Stimulated activated CD8-positive, alpha-beta memory T cell treated with anti-CD3 and anti-CD28 coated beads, Interleukin-15, amount 100 ng/mL, for 4 hours (primary cell): ENCODE measurements around the gene ZNHIT1.

Experiments used
- DNase-seq, 2 donors: peaks; one replicate each; pipeline ENCODE4 v3.0.0-alpha.2; 2020; ENCODE audit warnings: low read depth in 2 of 2

The ZNHIT1 gene

DNA sequence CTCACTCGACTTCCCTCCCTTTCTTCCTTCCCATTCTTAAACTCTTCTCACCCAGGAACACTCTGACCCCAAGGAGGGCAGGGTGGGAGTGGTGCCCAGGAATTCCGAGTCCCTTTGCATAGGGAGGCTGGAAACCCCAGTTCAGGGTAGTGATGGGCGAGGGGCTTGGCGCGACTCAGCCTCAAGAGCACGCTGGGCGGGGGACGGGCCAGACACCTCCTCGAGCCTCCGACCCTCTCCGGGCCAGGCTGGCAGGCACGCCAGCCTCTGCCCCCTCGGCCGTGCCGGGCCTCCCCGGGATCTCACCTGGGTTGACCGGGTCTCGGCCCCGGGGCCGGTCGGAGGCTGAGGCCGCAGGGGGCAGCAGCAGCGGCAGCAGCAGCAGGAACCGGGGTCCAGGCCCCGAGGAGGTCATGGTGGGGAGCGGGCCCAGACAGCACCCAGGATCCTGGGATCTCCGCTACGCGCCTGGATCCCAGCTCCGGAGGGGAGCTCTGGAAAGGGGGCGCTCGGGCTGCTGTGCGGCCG, 1.0 kb upstream of the ZNHIT1 start:
- no peak for DNase-seq

DNA sequence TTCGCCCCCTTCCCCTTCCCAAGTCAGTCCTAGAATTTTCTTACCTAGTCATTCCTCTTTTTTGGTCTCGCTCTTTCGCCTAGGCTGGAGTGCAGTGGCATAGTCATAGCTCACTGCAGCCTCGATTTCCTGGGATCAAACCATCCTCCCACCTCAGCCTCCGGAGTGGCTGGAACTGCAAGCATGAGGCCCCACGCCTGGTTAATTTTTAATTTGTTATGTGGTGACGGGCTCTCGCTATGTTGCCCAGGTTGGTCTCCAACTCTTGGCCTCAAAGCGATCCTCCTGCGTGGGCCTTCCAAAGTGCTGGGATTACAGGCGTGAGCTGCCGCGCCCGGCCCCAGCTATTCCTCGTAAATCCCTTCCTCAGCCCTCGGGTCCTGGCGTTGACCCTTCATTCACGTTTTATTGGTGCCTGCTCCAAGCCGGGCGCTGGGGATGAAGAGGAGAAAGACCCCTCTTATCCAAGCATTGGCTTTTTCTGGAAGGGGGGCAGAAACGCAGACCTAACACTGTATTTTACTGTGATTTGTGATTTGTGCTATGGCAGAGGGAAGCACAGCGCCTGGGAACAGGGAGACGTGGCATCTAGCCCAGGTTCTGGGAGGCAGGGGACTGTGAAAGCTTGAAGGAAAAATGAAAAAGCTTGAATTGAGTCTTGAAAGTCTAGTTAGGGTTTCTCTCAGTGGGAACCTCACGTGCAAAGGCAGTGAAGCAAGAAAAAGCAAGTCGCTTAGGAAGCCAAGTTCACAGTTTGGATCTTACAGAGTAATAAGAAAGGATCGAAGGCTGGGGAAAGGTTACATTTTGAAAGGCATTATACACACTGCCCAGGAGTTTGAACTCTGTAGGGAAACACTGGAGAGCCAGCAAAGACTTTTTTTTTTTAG, 516 bp downstream of the ZNHIT1 start:
- no peak for DNase-seq

- no peak for DNase-seq
These were observed 2.3 kb downstream of the ZNHIT1 start for GRCh38 chr7:101220295-101220694.

- DNase-seq, result no peak
These were observed 4.4 kb downstream of the ZNHIT1 start for GRCh38 chr7:101222275-101222830.

GRCh38 chr7:101223528-101223927, 5.6 kb downstream of the ZNHIT1 start:
- no peak for DNase-seq

DNA sequence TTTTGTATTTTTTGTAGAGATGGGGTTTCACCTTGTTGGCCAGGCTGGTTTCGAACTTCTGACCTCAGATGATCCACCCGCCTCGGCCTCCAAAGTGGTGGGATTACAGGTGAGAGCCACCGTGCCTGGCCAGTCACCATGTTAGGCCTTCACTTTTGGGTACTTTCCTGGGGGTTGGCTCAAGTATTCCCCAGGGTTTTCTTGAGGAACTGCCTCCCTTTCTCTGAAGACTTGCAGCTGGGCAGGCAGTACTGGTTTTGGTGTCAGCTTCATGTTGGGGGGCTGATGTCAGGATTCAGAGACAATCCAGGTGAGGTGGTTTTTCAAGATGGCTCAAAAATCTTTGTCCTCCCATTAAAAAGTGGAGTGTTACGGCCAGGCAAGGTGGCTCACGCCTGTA, 7.7 kb downstream of the ZNHIT1 start:
- DNase-seq, result no peak

DNA sequence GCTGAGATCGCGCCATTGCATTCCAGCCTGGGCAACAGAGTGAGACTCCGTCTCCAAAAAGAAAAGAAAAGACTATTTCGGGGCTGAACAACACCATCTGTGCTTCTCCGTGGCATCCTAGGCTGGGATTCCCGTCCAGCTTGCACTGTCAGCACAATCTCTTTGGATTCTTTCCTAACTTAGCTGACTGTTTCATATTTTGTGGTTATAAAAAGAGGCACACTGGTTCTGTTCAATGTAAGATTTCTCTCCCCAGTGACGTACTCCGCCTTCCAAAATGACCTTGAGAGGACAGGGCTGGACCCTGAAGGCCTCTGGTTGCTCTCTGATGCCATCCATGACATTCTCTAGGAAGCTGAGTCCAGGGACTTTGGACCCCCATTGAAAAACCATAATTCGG, 8.8 kb downstream of the ZNHIT1 start:
- DNase-seq, result no peak

GRCh38 chr7:101231644-101232043, 13.7 kb downstream of the ZNHIT1 start:
- DNase-seq, result no peak

DNA sequence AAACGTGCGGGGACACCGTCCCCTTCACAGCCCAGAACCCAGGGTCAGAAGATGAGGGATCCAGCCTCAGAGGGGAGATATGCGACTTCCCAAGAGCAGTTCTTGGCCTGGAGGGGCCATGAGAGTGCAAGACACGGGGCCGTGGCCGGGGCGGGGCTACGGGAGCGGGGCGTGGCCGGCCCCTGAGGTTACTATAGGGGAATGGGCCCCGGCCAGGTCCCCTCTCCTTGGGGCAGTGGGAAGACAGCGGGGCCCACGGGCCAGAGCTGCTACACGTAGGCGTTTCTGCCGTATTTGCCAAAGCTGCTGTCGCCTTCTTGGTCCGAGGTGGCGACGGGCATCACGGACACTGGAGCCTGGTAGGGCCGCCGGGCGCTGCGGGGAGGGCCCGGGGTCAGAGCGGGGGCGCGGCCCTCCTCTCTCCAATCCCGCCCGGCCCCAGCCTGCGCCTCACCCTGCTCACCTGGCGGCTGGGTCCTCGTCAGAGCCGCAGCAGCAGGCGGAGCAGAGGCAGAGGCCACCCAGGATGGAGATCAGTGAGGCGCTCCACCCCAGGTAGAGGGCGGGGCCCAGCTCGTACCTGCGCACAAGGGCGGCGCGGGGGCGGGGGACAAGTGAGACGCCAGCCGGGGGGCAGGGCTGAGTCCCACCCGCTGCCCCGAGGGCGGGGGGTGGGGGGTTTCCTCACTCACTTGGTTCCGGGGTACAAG, 14.3 kb downstream of the ZNHIT1 start:
- DNase-seq, result no peak

DNA sequence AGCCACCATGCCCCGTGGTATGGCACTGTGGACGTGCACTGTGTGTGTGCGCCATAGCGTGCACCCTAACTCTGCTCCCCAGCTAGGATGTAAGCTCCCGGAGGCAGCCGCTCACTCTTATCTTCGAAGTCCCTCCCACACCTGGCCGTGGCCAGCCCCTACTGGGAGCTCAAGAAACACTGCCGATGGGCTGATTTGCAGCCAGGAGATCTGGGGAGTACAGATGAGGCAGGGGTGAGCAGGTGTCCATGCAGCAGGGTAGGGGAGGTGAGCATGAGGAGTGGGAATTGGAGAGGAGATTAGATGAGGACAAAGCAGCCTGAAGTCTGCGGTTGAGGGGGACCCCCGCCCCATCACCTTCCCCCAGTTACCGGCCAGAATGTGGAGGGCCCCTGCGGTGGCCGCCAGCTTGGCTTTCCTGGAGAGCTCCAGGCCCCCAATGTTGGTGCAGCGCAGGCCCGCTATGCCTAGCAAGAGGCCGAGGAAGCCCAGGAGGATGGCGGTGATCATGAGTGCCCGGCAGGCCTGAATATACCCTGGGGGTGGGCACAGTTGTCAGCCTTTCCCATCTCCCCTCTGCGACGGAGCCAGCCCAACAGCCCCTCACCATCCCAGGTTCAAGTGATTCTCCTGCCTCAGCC, 16.1 kb downstream of the ZNHIT1 start:
- no peak for DNase-seq

GRCh38 chr7:101234636-101235035, 16.7 kb downstream of the ZNHIT1 start:
- no peak for DNase-seq

DNA sequence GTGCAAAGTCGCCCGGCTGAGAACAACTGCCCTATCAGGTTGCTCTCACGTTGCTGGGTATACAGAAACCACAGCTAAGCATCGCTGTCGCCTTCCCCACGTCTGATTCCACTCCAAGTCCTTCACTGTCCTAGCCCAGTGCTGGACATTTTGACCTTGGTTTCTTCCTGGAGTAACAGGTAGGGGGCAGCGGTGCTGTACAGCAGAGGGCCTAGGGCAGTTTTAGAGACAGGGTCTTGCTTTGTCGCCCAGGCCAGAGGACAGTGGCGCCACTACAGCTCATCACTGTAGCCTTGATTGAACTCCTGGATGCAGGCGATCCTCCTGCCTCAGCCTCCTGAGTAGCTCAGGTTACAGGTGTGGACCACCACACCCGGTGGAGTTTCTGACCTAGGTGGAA, 17.1 kb downstream of the ZNHIT1 start:
- no peak for DNase-seq

DNA sequence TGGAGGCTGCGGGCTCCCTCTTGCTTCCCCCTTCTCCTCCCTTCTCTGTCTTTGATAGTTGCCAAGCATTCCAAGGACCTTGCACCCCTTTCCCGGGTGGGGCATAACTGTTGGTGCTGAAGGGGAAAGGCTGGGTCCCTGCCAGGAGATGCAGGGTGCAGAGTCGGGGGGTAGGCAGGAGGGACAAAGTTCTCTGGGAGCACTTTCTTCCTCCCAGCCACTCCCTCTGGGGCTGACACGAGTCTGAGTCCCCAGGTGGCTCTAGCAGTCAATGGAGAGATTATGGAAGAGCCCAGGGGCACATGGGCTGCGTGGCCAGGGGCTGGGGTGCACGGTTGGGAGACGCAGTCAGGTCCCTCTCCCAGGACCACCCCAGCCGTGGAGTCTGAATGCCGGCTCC, 17.6 kb downstream of the ZNHIT1 start:
- no peak for DNase-seq

DNA sequence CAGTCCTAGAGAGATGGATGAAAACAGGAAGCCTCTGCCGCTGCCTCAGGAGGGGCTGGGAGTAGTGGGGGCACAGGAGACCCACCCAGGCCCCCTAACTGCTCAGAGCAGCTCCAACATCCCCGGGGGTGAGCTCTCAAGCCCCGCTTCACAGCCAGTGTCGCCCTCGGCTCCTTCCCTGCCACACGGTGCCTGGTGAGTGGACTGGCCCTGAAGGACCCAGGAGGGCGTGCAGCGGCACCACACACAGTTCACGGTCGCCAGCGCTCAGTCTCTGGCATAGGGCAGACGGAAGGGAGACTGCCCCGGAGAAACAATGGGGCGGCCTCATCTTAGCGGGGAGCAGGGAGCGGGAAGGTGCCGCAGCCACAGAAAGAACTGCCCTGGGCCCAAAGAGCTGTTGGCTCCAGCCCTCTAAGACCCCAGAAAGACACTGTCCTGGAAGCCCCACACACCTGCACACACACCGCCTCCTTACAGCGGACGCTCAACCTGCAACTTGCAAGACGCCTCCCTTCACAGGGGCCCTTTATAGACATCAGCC, 18.4 kb downstream of the ZNHIT1 start:
- no peak for DNase-seq

GRCh38 chr7:101237206-101238067, 19.5 kb downstream of the ZNHIT1 start, which contains the start of gene CLDN15:
CLDN15 (minus strand) TSS chr7:101237802; CDS start chr7:101237581, 221 bp downstream.
- no peak for DNase-seq

DNA sequence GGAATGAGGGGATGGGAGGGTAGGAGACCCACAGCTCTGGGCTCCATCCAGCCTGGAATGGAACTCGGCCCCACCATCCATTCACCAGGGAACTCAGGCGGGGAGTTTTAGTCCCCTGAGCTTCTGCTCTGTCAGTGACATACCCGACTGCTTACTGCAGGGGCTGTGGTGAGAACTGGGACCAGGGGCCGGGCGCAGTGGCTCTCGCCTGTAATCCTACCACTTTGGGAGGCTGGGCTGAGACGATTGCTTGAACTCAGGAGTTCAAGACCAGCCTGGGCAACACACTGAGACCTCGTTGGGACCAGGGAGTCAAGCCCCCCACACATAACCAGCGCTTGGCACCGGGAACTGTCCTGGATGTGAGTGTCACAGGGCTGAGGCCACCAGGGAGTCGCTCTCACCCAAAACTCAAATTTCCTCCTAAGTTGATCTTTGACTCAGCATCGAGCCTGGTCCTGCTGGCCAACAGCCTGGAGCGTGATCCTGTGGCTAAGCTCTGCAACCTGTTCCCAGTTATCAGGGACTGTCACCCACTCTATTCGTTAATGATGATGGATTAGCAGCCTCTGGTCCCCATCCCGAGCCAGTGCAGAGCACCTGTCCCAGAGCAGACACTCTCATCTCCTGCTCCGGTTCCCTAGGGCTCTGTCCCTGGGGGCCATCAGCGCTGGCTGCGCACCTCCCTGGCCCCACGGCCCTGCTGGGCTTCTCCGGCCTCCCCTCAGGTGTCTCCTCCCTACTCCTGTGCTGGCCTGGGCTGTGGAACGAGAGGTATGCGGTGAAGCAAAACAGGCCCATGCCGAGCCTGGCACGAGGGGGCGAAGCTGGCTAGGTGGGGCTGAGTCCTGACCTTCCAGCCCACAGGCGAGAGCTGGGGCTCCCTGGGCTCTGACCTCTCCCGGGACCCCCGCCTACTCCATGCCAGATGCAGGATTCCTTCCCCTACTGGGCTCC, 20.5 kb downstream of the ZNHIT1 start:
- DNase-seq, result no peak

- DNase-seq, result no peak
These were observed 21.4 kb downstream of the ZNHIT1 start for GRCh38 chr7:101239191-101239950.

DNA sequence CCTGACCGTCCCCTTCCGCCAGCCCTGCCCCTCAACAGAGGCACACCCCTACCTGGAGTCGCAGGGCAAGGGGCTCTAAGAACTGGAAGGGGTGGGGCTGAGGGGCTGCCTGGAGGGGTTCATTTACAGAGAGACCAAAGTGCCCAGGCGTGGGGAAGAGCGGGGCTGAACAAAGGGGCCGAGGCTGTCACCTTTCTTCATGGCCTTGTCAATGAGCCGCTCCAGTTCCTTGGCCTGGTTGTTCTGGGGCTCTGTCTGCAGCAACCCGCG, 21.9 kb downstream of the ZNHIT1 start:
- DNase-seq, result no peak
